GM12878 (cell line): Measurements from ENCODE around the gene RRN3.
"Not testable (repeated sequence)": the region's sequence is repeated elsewhere in the genome, so short reads cannot be mapped to it uniquely, and the experiment has no call there.

Source experiments
- ATF2 ChIP-seq: IDR thresholded peaks from 2 replicates; pipeline ENCODE4 v1.6.1; 2012; ENCODE audit warnings: low read length, inconsistent platforms
- CTCF ChIP-seq, 3 experiments: IDR thresholded peaks in 2 of 3; conservative IDR thresholded peaks in 1 of 3; 2 replicates each; pipeline ENCODE4 v1.5.1; 2011; ENCODE audit warnings: low read depth in 3 of 3, low read length in 3 of 3, mild to moderate bottlenecking in 3 of 3, control low read depth in 2 of 3, moderate library complexity in 2 of 3, inconsistent platforms in 1 of 3, mixed read lengths in 1 of 3; ENCODE audit not compliant: control insufficient read depth in 2 of 3, insufficient read depth in 1 of 3; ENCODE audit errors: extremely low read depth in 1 of 3
- EZH2 ChIP-seq: IDR thresholded peaks from 2 replicates; pipeline ENCODE4 v1.6.1; 2012; ENCODE audit warnings: low read depth, mild to moderate bottlenecking, control low read depth, inconsistent platforms, low read length, borderline replicate concordance; ENCODE audit not compliant: control insufficient read depth
- NFIC ChIP-seq: IDR thresholded peaks from 2 replicates; pipeline ENCODE4 v1.6.1; 2012; ENCODE audit warnings: low read depth, mild to moderate bottlenecking, inconsistent platforms, low read length, moderate library complexity
- NFYB ChIP-seq: IDR thresholded peaks from 2 replicates; pipeline ENCODE4 v1.6.1; 2011; ENCODE audit warnings: low read depth, mild to moderate bottlenecking, low read length, improper control_type of control experiment, moderate library complexity; ENCODE audit not compliant: insufficient read depth
- TAF1 ChIP-seq: IDR thresholded peaks from 2 replicates; pipeline ENCODE4 v1.6.1; 2011; ENCODE audit warnings: mild to moderate bottlenecking, low read depth, low read length, borderline replicate concordance
- USF2 ChIP-seq: IDR thresholded peaks from 2 replicates; pipeline ENCODE4 v1.6.1; 2011; ENCODE audit warnings: low read depth, low read length, improper control_type of control experiment, borderline replicate concordance
- ZNF207 ChIP-seq: fragments of 450-650 bp; IDR thresholded peaks from 2 replicates; pipeline ENCODE4 v1.6.1; 2014; ENCODE audit warnings: antibody characterized with exemption, mild to moderate bottlenecking, borderline replicate concordance
- ZNF384 ChIP-seq: IDR thresholded peaks from 2 replicates; pipeline ENCODE4 v1.6.1; 2012; ENCODE audit warnings: low read depth, mild to moderate bottlenecking, low read length, improper control_type of control experiment, borderline replicate concordance
- ZSCAN29 ChIP-seq: fragments of 450-650 bp; IDR thresholded peaks from 2 replicates; pipeline ENCODE4 v1.6.1; 2017; ENCODE audit warnings: mild to moderate bottlenecking, moderate library complexity

GRCh38 chr16:15023381-15024077 lies 70.5 kb downstream of the RRN3 start:
- TF ChIP-seq NFIC; NFYB; USF2; TAF1; EZH2; ZSCAN29; ZNF207; CTCF (IDR thresholded peaks at IDR 0.05 in 2 of 3, conservative IDR thresholded peaks at IDR 0.05 in 1 of 3; ENCODE audit: control insufficient read depth in 2 of 3, extremely low read depth in 1 of 3, insufficient read depth in 1 of 3, low read depth in 3 of 3, low read length in 3 of 3); ATF2; ZNF384: not testable (repeated sequence)
